ENCODE data around the gene CDADC1.
"Not testable (repeated sequence)": the region's sequence is repeated elsewhere in the genome, so short reads cannot be mapped to it uniquely, and the experiment has no call there.

Gene CDADC1

DNA sequence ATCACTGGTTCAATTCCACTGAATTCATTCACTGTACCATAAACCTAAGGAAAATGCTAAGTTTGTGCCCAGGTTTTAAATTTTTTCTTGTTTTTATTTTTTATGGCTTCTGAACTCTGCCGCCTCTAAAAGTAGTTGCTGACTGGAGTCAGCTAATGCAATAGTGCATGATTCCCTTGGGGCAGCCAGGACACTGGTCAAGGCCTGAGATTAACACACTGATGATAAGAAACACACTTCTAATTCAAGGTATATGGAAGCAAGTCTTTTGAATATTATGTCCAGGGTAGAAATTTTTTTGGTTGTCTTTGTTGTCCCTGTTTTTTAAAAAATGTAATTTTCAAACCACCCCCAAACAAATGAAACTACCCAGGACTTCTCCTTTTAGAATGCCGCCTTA lies 72.2 kb downstream of the CDADC1 start:
- no peak for DNase-seq

DNA sequence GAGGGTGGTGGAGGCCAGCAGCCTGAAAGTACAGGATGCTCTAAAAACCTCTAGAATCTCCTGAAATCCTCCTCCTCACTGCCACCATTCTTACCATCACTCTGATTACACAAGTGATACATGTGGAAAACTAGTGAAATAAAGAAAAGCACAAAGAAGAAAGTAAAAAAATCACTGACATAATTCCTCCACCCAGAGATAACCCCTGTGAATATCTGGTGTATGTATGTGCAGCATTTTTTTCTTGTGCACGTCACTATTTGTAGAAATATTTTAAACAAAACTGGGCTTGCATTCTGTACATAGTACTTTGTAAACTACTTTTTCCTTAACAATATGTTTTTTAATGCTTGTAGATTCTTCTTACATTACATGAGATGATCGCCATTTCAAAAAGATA lies 73.2 kb downstream of the CDADC1 start:
- DNase-seq: no peak

DNA sequence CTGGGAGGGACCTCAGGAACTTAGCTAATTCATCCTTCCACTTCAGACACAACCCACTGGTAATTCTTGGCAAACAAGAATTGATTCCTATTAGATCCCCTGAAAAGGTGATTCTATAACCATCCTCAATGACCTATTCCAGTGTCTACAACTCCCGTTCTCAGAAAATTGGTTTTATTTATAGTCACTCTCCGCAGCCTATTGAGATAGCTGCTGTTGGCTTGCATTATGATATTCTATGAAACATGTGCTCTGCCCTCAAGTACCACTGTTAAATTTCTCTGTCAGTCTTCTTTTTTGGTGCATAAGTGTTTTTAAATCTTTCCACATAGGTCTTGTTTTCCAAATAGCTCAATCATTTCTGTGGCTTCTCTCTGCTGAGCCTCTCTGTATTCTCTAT lies 75.0 kb downstream of the CDADC1 start:
- DNase-seq: no peak

DNA sequence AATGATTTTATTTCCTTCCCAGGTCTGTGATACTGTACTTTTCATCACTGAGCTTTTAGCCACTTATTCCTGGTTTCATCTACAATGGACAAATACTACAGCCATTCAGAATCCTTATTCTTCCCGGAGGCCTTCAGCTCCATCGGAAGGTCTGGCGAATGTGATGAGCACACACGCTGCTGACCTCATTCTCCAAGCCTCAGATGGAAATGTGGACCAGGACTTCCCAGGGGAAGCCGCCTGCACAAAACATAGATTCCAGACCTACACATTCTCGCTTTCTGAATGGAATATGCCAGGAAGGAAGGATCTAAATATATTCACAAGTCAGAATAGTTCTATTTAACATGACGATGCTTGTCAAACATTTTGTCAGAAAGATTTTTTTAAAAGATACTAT lies 75.6 kb downstream of the CDADC1 start:
- DNase-seq: no peak

DNA sequence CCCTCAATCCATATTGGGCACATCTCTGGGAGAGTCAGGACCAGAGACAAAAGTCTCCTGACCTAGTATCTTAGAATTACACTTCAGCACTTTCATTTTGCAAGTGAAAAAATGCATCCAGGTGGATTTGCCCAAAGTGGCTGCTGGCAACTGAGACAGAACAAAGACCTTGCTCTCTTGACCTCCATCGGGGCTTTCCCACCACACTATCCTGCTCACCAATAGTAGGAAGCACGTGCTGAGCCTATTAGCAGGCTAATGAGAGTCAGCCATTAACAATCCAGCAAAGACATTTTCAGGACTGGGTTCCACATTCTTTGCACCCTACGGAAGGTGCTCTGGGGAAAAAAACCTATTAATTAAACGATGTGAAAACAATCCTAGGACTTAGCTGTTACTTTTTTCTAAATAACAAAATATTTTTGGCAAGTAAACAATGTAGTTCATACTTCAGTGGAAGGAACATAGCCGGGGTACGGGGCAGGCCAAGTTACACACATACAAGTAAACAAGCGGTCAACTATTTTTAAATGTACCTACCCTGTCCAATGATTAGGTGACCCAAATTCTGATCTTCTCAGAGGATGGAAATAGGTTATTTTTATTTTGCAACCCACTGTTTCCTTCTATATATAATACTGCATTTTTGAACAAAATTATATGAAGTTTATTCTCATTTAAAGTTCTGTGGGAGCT lies 78.6 kb downstream of the CDADC1 start:
- DNase-seq: no peak

DNA sequence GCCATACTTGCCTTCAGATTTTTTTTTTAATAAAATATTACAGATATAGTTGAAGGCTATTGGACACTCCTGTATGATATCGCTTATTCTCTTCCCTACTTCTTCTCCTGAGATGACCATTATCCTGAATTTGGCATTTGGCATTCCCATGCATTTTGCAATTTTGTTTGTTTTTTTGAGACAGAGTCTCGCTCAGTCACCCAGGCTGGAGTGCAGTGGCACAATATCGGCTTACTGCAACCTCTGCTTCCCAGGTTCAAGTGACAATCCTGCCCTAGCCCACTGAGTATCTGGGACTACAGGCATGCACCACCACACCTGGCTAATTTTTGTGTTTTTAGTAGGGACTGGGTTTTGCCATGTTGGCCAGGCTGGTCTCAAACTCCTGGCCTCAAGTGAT lies 79.4 kb downstream of the CDADC1 start:
- DNase-seq: not testable (repeated sequence)

DNA sequence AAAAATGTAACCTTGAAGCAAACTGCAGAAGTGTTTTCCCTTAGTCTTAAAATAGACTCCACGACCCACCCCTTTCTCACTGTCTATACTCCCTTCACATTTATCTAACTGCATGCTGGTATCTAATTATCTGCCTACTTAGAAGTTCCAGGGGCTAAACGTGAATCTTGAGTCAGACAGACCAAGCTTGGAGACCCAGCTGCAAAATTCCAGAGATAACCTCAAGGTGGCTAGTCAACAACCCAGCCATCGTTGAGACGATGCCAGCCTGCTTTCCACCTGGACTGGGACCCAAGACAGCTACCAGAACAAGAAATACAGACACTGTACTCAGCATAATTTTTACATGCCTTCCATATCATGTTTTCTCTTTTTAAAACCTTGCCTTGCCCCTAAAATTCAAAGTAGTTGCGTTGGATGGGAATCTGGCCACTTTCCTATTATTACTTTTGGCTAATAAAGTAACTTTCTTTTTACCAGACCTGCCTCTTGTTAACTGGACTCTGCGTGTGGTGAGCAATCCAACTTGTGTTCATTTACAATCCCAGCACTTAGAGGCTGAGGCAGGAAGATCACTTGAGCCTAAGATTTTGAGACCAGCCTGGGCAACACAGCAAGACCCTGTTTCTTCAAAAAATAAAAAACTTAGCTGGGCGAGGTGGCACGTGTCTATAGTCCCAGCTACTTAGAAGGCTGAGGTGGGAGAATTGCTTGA lies 82.3 kb downstream of the CDADC1 start:
- no peak for DNase-seq

DNA sequence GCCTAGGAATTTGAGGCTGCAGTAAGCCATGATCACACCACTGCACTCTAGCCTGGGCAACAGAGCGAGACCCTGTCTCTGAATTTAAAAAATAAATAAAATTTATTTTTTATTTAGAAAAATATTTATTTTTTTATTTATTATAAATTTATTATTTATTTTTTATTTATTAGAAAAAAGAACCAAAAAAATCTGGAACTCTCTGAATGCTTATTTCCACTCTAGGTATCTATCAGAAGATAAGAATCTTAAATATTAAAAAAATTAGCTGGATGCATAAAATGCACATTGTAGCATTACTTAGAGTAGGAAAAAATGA lies 82.8 kb downstream of the CDADC1 start:
- DNase-seq: no peak

DNA sequence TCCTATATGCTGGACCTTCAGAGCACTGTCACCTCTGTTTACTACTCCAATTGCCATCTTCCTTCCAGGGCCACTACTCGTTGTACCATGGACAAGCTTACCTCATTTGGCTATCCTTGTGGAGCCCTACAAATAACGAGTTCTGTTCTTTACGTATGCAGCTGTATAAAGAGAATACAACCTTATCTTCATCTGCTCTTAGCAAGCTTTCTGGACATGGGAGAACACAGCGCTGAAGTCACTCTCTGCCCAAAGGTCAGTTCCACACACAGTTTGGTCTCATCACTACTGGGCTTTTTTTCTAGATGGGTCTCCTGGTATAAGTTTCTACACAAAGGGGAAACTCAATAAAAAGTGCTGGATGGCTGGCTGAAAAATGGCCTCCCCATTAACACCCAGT lies 88.9 kb downstream of the CDADC1 start:
- no peak for DNase-seq

DNA sequence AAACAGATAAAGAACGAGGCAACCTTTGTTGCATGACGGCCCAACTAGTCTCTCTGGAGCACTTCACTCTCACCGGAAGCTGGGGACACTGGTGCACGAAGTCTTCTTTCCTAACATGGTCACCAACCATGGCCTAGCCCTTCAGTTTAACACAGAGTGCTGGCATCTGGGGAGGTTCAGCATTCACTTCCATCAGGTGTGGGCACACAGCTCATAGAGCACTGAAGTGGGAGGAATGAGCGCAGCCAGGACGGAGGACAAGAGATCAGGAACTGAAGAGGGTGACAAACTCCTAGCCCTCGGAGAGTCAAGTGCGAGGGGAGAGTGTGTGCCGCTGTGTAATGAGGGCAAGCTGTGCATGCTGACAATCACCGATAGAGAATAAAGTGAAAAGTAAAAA lies 92.4 kb downstream of the CDADC1 start:
- DNase-seq: no peak

DNA sequence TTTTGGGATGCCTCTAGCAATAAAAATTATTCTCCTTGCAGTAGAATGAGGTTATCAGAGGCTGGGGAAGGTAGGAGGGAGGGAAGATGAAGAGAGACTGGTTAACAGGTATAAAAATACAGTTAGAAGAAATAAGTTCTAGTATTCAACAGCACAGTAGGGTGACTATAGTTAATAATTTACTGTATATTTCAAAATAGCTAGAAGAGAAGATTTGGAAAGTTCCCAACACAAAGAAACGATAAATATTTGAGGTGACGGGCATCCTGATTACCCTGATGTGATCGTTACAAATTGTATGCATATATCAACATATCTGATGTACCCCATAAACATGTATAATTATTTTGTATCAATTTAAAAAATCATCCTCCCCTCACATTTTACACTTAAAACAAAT lies 93.8 kb downstream of the CDADC1 start:
- no peak for DNase-seq

DNA sequence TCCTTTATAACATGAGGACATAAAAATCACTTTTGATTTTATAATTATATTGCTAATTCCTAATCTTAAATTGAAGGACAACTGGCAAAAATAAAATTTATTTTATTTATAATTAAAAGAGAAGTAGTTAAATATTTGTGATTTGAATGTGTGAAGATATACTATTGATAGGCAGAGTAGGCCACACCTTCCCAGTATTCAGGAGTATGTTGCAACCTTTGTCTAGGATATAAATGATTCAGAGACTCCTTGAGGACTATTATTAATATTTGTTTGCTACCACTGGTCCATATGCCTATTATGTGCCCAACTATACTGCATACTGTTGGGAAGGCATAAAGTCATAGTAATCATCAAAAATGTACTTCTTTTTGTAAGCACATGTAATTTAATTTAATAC lies 94.2 kb downstream of the CDADC1 start:
- no peak for DNase-seq

DNA sequence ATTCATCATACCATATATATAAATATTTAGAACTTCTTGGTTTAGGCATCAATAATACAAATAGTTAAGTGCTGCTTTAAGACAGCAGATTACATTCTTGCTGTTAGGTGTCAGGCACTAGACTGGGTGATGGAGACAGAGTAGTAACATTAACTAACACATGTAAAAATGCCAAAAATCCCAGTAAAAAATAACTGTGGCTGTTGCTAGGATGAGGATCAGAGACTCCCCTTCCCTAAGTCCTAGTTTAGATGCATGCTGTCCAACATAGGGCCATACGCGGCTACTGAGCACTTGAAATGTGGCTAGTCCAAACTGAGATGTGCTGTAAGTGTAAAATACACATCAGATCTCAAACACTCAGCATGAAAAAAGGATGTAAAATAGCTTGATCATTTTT lies 94.7 kb downstream of the CDADC1 start:
- DNase-seq: no peak
